Endothelial cell of umbilical vein (primary cell): Measurements from ENCODE around the gene PPAN. TPM values are rescaled to one million over a fixed set of nuclear protein-coding genes. Genes with fewer than 3 reads are reported as not detected.

Experiments used
- BruUV-seq: library from RNA; stranded (reverse); fragments of 400-500 nt; replicated peaks from 2 replicates; lab custom pipeline; 2021; lab: Mats Ljungman, UMichigan
- CTCF ChIA-PET: fragments of 300-600, 350-600 bp; sonication (Branson Sonifier 250); formaldehyde crosslinking; loops from one replicate; lab custom pipeline; 2021; ENCODE audit warnings: antibody characterized with exemption, inconsistent platforms; lab: Charles Lee
- POLR2A ChIA-PET: fragments of 300-600, 350-600 bp; sonication (Branson Sonifier 250); formaldehyde crosslinking; loops from one replicate; lab custom pipeline; 2021; ENCODE audit warnings: antibody characterized with exemption, inconsistent platforms; lab: Charles Lee
- DNase-seq: peaks from one replicate; pipeline ENCODE4 v3.0.0-alpha.2; 2011; ENCODE audit warnings: low read depth, low spot score
- FAIRE-seq: peaks from 2 replicates; lab custom pipeline; 2011; peaks lifted over from hg19 to GRCh38; lab: Jason Lieb, UNC
- H2AFZ ChIP-seq: 2 replicates; pipeline ENCODE4 v1.6.0; 2012; ENCODE audit warnings: low read depth, low read length, control low read depth, inconsistent platforms
- H3K27ac ChIP-seq: 2 replicates; pipeline ENCODE4 v1.5.1; 2011; ENCODE audit warnings: low read depth, mild to moderate bottlenecking, control low read depth, low read length, moderate library complexity; ENCODE audit not compliant: insufficient read depth
- H3K27me3 ChIP-seq, 2 experiments: 2 replicates each; pipeline versions ENCODE4 v1.6.0 to v1.6.1; 2011; ENCODE audit warnings: low read length in 2 of 2, mixed read lengths in 1 of 2; ENCODE audit not compliant: control insufficient read depth in 2 of 2, insufficient read depth in 2 of 2
- H3K36me3 ChIP-seq, 2 experiments: 2 replicates in 1 of 2; 3 replicates in 1 of 2; pipeline ENCODE4 v1.5.1; 2011; ENCODE audit warnings: low read length in 2 of 2, mild to moderate bottlenecking in 1 of 2, moderate library complexity in 1 of 2; ENCODE audit not compliant: control insufficient read depth in 2 of 2, insufficient read depth in 2 of 2; ENCODE audit errors: extremely low read depth in 1 of 2
- H3K4me1 ChIP-seq: 3 replicates; pipeline ENCODE4 v1.5.1; 2011; ENCODE audit warnings: mild to moderate bottlenecking, low read length; ENCODE audit not compliant: control insufficient read depth, insufficient read depth; ENCODE audit errors: extremely low read depth
- H3K4me2 ChIP-seq: 2 replicates; pipeline ENCODE4 v1.6.1; 2011; ENCODE audit warnings: low read length, control low read depth, mixed read lengths; ENCODE audit not compliant: insufficient read depth
- H3K4me3 ChIP-seq, 3 experiments: fragments of 200-600 bp in 1 of 3; sonication (generic), shearing (Covaris generic) in 1 of 3; replicated peaks in 1 of 3; 2 replicates each; pipeline ENCODE4 v1.5.1; 2011 to 2016; ENCODE audit warnings: control low read depth in 3 of 3, low read length in 3 of 3, mild to moderate bottlenecking in 2 of 3, inconsistent platforms in 1 of 3, low read depth in 1 of 3, moderate library complexity in 1 of 3; ENCODE audit not compliant: insufficient read depth in 1 of 3
- H3K79me2 ChIP-seq: 2 replicates; pipeline ENCODE4 v1.6.0; 2012; ENCODE audit warnings: low read length, inconsistent platforms; ENCODE audit not compliant: control insufficient read depth, insufficient read depth
- H3K9ac ChIP-seq: replicated peaks from 2 replicates; pipeline ENCODE3; 2011; ENCODE audit warnings: low read length, control low read depth; ENCODE audit not compliant: insufficient read depth; ENCODE audit errors: extremely low read depth
- H3K9me1 ChIP-seq: replicated peaks from 3 replicates; pipeline ENCODE4 v1.6.0; 2011; ENCODE audit warnings: mild to moderate bottlenecking, low read length; ENCODE audit not compliant: control insufficient read depth, insufficient read depth; ENCODE audit errors: extremely low read depth
- H3K9me3 ChIP-seq: replicated peaks from 2 replicates; pipeline ENCODE4 v1.5.1; 2012; ENCODE audit warnings: low read length, inconsistent platforms; ENCODE audit not compliant: control insufficient read depth, insufficient read depth
- H4K20me1 ChIP-seq: replicated peaks from 2 replicates; pipeline ENCODE3; 2011; ENCODE audit warnings: mild to moderate bottlenecking, low read length; ENCODE audit not compliant: control insufficient read depth, insufficient read depth; ENCODE audit errors: extremely low read depth
- FOS ChIP-seq: IDR thresholded peaks from 2 replicates; pipeline ENCODE4 v1.6.1; 2011; ENCODE audit warnings: mild to moderate bottlenecking, low read length, moderate library complexity, borderline replicate concordance; ENCODE audit not compliant: insufficient read depth
- GATA2 ChIP-seq: IDR thresholded peaks from 2 replicates; pipeline ENCODE4 v1.7.0; 2011; ENCODE audit warnings: low read depth, mild to moderate bottlenecking, moderate library complexity, mixed read lengths, low read length; ENCODE audit not compliant: insufficient read length, insufficient read depth
- JUN ChIP-seq: IDR thresholded peaks from 2 replicates; pipeline ENCODE4 v1.6.1; 2011; ENCODE audit warnings: borderline replicate concordance, low read depth; ENCODE audit not compliant: insufficient read length, insufficient read depth
- POLR2A ChIP-seq: IDR thresholded peaks from 2 replicates; pipeline ENCODE4 v1.6.1; 2012; ENCODE audit warnings: low read depth, mild to moderate bottlenecking, control low read depth, low read length
- POLR2AphosphoS5 ChIP-seq: IDR thresholded peaks from 2 replicates; pipeline ENCODE4 v1.6.1; 2012; ENCODE audit warnings: low read depth, mild to moderate bottlenecking, control low read depth, low read length, moderate library complexity; ENCODE audit not compliant: insufficient read depth
- dilution Hi-C: fragments of 300-500 bp; cut with MboI; formaldehyde crosslinking; loops from one replicate; pipeline ENCODE4 v1.15.0; 2019; ENCODE audit warnings: low sequenced_read_pairs; ENCODE audit not compliant: extremely low pct_ligation_motif_present
- intact Hi-C: fragments of 100-400 bp; cut with micrococcal nuclease; formaldehyde crosslinking; loops from one replicate; pipeline ENCODE4 v1.10.0; 2022
- polyA plus RNA-seq, 4 experiments: library from polyadenylated mRNA; depleted of rRNA in 3 of 4; stranded (reverse) in 3 of 4; unstranded in 1 of 4; fragments of >200 nt; gene quantifications; 2 replicates each; pipeline versions ENCODE4 v1.2.1 to v1.2.3, GENCODE V29; 2011 to 2012; ENCODE audit warnings: missing spikeins in 1 of 4
- total RNA-seq: library from RNA; stranded (reverse); gene quantifications from 2 replicates; pipeline ENCODE4 v1.2.3, GENCODE V29; 2021
- TF ChIP-seq, protein P1 (sequence below), 2 donors: IDR thresholded peaks; 1 replicate in 1 of 2; 2 replicates in 1 of 2; pipeline ENCODE4 v1.5.1; 2011; ENCODE audit warnings: low read length in 2 of 2, mild to moderate bottlenecking in 2 of 2, moderate library complexity in 2 of 2, control low read depth in 1 of 2, inconsistent platforms in 1 of 2, low read depth in 1 of 2; ENCODE audit not compliant: insufficient read depth in 1 of 2; ENCODE audit errors: extremely low read depth in 1 of 2
- TF ChIP-seq, protein P2 (sequence below): IDR thresholded peaks from 2 replicates; pipeline ENCODE4 v1.6.1; 2011; ENCODE audit not compliant: insufficient read depth, insufficient read length

PPAN gene
- total and polyA plus RNA-seq, 2 donors (not counting 3 experiments of a cell fraction or from before 2014, with no cell fraction given) = 27.6 to 51.6 TPM

DNA sequence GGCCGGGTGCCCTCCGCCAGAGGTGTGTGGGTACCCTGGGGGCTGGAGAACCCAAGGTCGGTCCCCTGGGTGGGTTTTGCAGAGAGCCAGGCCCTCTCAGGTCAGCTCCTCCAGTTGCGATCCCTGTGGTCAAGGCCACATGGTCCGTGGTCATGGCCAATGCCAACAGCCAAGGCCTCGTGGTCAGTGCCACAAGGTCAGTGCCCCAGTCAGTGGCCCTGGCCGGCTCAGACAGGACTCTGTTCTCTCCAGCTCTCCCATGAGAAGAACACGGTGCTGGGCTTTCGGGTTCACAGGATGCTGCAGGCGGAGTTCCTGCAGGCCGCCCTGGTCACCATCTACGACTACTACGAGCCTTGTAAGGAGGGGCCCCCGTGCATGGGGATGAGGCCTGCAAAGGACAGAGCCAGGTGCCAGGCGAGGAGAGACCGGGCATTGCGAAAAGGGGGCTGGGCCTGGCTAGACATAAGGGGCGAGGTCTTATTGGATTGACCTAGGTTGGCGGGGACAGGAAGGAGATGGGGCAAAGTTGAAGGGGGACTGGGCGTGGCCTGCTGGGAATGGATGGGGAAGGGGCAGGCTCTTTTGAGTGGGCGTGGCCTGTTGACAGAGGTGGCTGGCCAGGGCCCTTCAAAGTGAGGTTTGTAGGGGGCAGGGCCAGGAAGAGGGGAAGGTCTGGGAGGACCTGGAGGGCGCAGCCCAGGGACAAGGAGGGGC is 35.3 kb upstream of the PPAN start:
- H3K27ac ChIP-seq = no peak overlapping the region
- H3K9me3 ChIP-seq = no peaks in the 10 kb centered on the region
- H3K4me3 ChIP-seq = no peak overlapping the region
- H3K36me3 ChIP-seq = no peaks in the 10 kb centered on the region
- ChIA-PET POLR2A (no interaction called here), CTCF (no interaction called here)
- no peak overlapping the region for H2AFZ ChIP-seq
- no peaks in the 10 kb centered on the region for H3K79me2 ChIP-seq
- BruUV-seq = no TSS peak
- H3K9ac ChIP-seq = no peak overlapping the region
- H3K4me2 ChIP-seq = no peak overlapping the region
- no peaks in the 10 kb centered on the region for H3K27me3 ChIP-seq
- H3K4me1 ChIP-seq = no peaks in the 10 kb centered on the region
- no peak for FAIRE-seq
- no peak for DNase-seq
- dilution Hi-C loops = no loop called here
- no peaks in the 10 kb centered on the region for H4K20me1 ChIP-seq
- H3K9me1 ChIP-seq = no peaks in the 10 kb centered on the region
- intact Hi-C loops = no loop called here
- TF ChIP-seq POLR2AphosphoS5 (no peak), JUN (no peak)
- TF ChIP-seq, protein P1, sequence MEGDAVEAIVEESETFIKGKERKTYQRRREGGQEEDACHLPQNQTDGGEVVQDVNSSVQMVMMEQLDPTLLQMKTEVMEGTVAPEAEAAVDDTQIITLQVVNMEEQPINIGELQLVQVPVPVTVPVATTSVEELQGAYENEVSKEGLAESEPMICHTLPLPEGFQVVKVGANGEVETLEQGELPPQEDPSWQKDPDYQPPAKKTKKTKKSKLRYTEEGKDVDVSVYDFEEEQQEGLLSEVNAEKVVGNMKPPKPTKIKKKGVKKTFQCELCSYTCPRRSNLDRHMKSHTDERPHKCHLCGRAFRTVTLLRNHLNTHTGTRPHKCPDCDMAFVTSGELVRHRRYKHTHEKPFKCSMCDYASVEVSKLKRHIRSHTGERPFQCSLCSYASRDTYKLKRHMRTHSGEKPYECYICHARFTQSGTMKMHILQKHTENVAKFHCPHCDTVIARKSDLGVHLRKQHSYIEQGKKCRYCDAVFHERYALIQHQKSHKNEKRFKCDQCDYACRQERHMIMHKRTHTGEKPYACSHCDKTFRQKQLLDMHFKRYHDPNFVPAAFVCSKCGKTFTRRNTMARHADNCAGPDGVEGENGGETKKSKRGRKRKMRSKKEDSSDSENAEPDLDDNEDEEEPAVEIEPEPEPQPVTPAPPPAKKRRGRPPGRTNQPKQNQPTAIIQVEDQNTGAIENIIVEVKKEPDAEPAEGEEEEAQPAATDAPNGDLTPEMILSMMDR (IDR thresholded peaks at IDR 0.05; ENCODE audit: extremely low read depth in 1 of 2, insufficient read depth in 1 of 2, low read depth in 1 of 2, low read length in 2 of 2) = no peak

DNA sequence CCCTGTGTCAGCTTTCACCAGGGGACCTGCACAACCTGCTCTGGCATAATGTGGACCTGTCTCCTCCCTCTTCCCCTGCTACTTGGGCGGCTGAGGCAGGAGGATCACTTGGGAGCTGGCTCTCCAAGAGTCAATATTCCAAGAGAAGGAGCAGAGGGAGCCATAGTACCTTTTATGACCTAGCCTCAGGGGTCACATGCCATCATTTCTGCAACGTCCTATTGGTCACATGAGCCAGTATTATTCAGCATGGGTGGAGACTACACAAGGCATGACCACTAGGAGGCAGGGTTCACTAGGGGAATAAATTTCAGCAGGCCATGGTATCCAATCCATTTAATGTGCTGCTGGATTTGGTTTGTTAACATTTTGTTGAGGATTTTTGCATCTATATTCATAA is 32.0 kb upstream of the PPAN start:
- TF ChIP-seq FOS (no peak), POLR2A (no peak), GATA2 (no peak)
- TF ChIP-seq, protein P1 (IDR thresholded peaks at IDR 0.05; ENCODE audit: extremely low read depth in 1 of 2, insufficient read depth in 1 of 2, low read depth in 1 of 2, low read length in 2 of 2) = peak; percentile 8 to 46
- TF ChIP-seq, protein P2, sequence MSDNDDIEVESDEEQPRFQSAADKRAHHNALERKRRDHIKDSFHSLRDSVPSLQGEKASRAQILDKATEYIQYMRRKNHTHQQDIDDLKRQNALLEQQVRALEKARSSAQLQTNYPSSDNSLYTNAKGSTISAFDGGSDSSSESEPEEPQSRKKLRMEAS = peak; percentile 16
- CTCF ChIA-PET = no interaction called here
- Histone ChIP-seq H3K9me1 (no peaks in the 10 kb centered on the region), H3K27me3 (no peaks in the 10 kb centered on the region), H3K79me2 (no peaks in the 10 kb centered on the region), H4K20me1 (no peaks in the 10 kb centered on the region), H2AFZ (no peak overlapping the region), H3K27ac (no peak overlapping the region), H3K4me2 (no peak overlapping the region), H3K4me1 (no peaks in the 10 kb centered on the region), H3K9ac (no peak overlapping the region), H3K9me3 (no peaks in the 10 kb centered on the region), H3K4me3 (no peak overlapping the region), H3K36me3 (no peaks in the 10 kb centered on the region)
- intact Hi-C loops = loop anchor here (2.0 kb wide), 1 partner anchor 177 kb away; no protein-coding TSS in a partner anchor
- POLR2A ChIA-PET = no interaction called here
- FAIRE-seq = peak; percentile 65
- DNase-seq = peak; percentile 25
- BruUV-seq = no TSS peak
- dilution Hi-C loops = no loop called here
